H9 (cell line): ENCODE results near the gene IFFO2. TPM values are rescaled to one million over a fixed set of nuclear protein-coding genes. Genes with fewer than 3 reads are reported as not detected.

Experiments
- DNase-seq: peaks from one replicate; pipeline ENCODE4 v3.0.0-alpha.2; 2017
- H2AFZ ChIP-seq: one replicate; pipeline ENCODE4 v1.6.1; 2013; ENCODE audit warnings: mild to moderate bottlenecking, low read length, control low read depth, moderate library complexity
- H2AK5ac ChIP-seq: 2 replicates; pipeline ENCODE4 v1.6.1; 2013; ENCODE audit warnings: low read length, control low read depth, mixed read lengths; ENCODE audit not compliant: insufficient read length
- H2BK120ac ChIP-seq: one replicate; pipeline ENCODE4 v1.6.1; 2013; ENCODE audit warnings: low read depth, mild to moderate bottlenecking, low read length, control low read depth, inconsistent platforms; ENCODE audit not compliant: poor library complexity, severe bottlenecking
- H2BK12ac ChIP-seq: 2 replicates; pipeline ENCODE4 v1.6.1; 2013; ENCODE audit warnings: low read length, control low read depth, mixed read lengths, low read depth; ENCODE audit not compliant: insufficient read length
- H2BK15ac ChIP-seq: 2 replicates; pipeline ENCODE4 v1.6.1; 2013; ENCODE audit warnings: low read depth, low read length, control low read depth
- H2BK20ac ChIP-seq: one replicate; pipeline ENCODE4 v1.6.1; 2013; ENCODE audit warnings: low read depth, mild to moderate bottlenecking, low read length, control low read depth, inconsistent platforms; ENCODE audit not compliant: poor library complexity, severe bottlenecking
- H2BK5ac ChIP-seq: 2 replicates; pipeline ENCODE4 v1.6.1; 2013; ENCODE audit warnings: low read length, control low read depth, mixed read lengths; ENCODE audit not compliant: insufficient read length
- H3K14ac ChIP-seq: 2 replicates; pipeline ENCODE4 v1.6.1; 2013; ENCODE audit warnings: low read length, control low read depth; ENCODE audit not compliant: insufficient read depth
- H3K18ac ChIP-seq: 2 replicates; pipeline ENCODE4 v1.6.1; 2013; ENCODE audit warnings: low read depth, mild to moderate bottlenecking, mixed read lengths, low read length, control low read depth; ENCODE audit not compliant: insufficient read length
- H3K23ac ChIP-seq: 2 replicates; pipeline ENCODE4 v1.6.1; 2013; ENCODE audit warnings: low read length, control low read depth, mixed read lengths, low read depth; ENCODE audit not compliant: insufficient read length
- H3K23me2 ChIP-seq: 2 replicates; pipeline ENCODE4 v1.6.1; 2013; ENCODE audit warnings: low read depth, mild to moderate bottlenecking, mixed read lengths, low read length, control low read depth; ENCODE audit not compliant: insufficient read length, poor library complexity, severe bottlenecking
- H3K27ac ChIP-seq: 2 replicates; pipeline ENCODE4 v1.5.1; 2013; ENCODE audit warnings: low read length, control low read depth, mixed read lengths, low read depth; ENCODE audit not compliant: insufficient read length
- H3K27me3 ChIP-seq: 2 replicates; pipeline ENCODE4 v1.6.1; 2013; ENCODE audit warnings: low read length, control low read depth, inconsistent platforms; ENCODE audit not compliant: insufficient read depth
- H3K4ac ChIP-seq: 2 replicates; pipeline ENCODE4 v1.6.1; 2013; ENCODE audit warnings: low read depth, mild to moderate bottlenecking, control low read depth, inconsistent platforms, low read length, moderate library complexity
- H3K4me1 ChIP-seq: 2 replicates; pipeline ENCODE4 v1.6.1; 2013; ENCODE audit warnings: low read length, control low read depth, inconsistent platforms; ENCODE audit not compliant: insufficient read depth
- H3K4me2 ChIP-seq: 2 replicates; pipeline ENCODE4 v1.6.1; 2013; ENCODE audit warnings: low read length, control low read depth, mixed read lengths; ENCODE audit not compliant: insufficient read length, insufficient read depth
- H3K56ac ChIP-seq: 2 replicates; pipeline ENCODE4 v1.6.1; 2013; ENCODE audit warnings: low read depth, mild to moderate bottlenecking, mixed read lengths, low read length, control low read depth; ENCODE audit not compliant: insufficient read length
- H3K79me1 ChIP-seq: 2 replicates; pipeline ENCODE4 v1.6.1; 2013; ENCODE audit warnings: low read depth, mild to moderate bottlenecking, moderate library complexity, low read length, control low read depth, inconsistent platforms; ENCODE audit not compliant: insufficient read depth, poor library complexity, severe bottlenecking
- H3K79me2 ChIP-seq: 2 replicates; pipeline ENCODE4 v1.6.1; 2013; ENCODE audit warnings: low read length, control low read depth, inconsistent platforms; ENCODE audit not compliant: insufficient read depth
- H3K9ac ChIP-seq: 2 replicates; pipeline ENCODE4 v1.6.1; 2013; ENCODE audit warnings: low read length, control low read depth, mixed read lengths; ENCODE audit not compliant: insufficient read length; ENCODE audit errors: extremely low read depth
- H3K9me3 ChIP-seq: one replicate; pipeline ENCODE4 v1.6.1; 2013; ENCODE audit warnings: low read depth, low read length, inconsistent platforms; ENCODE audit not compliant: control insufficient read depth
- H3T11ph ChIP-seq: one replicate; pipeline ENCODE4 v1.6.1; 2013; ENCODE audit warnings: mild to moderate bottlenecking, low read length, control low read depth, inconsistent platforms
- H4K20me1 ChIP-seq: one replicate; pipeline ENCODE4 v1.6.1; 2013; ENCODE audit not compliant: control insufficient read depth, insufficient read length, insufficient read depth
- H4K5ac ChIP-seq: 2 replicates; pipeline ENCODE4 v1.6.1; 2013; ENCODE audit warnings: low read depth, mild to moderate bottlenecking, mixed read lengths, low read length, control low read depth; ENCODE audit not compliant: insufficient read length
- H4K8ac ChIP-seq: replicated peaks from 2 replicates; pipeline ENCODE4 v1.6.1; 2013; ENCODE audit warnings: low read length, control low read depth, mixed read lengths, low read depth; ENCODE audit not compliant: insufficient read length
- H4K91ac ChIP-seq: 2 replicates; pipeline ENCODE4 v1.6.1; 2013; ENCODE audit warnings: low read depth, mild to moderate bottlenecking, moderate library complexity, mixed read lengths, low read length, control low read depth; ENCODE audit not compliant: insufficient read length
- H3K27ac Mint-ChIP-seq, 3 experiments: 2 replicates in 2 of 3; 3 replicates in 1 of 3; pipeline ENCODE4 v1.8.0; 2020 to 2021; ENCODE audit warnings: mixed read lengths in 3 of 3, mild to moderate bottlenecking in 1 of 3, moderate library complexity in 1 of 3
- H3K27me3 Mint-ChIP-seq: 2 replicates; pipeline ENCODE4 v1.8.0; 2021; ENCODE audit warnings: low read depth, mild to moderate bottlenecking, moderate library complexity, mixed read lengths
- H3K36me3 Mint-ChIP-seq, 3 experiments: 2 replicates in 2 of 3; 3 replicates in 1 of 3; pipeline ENCODE4 v1.8.0; 2020 to 2021; ENCODE audit warnings: low read depth in 3 of 3, mixed read lengths in 3 of 3; ENCODE audit not compliant: insufficient read depth in 1 of 3
- H3K4me1 Mint-ChIP-seq, 2 experiments: 2 replicates each; pipeline ENCODE4 v1.8.0; 2020; ENCODE audit warnings: mixed read lengths in 2 of 2
- H3K4me3 Mint-ChIP-seq, 2 experiments: 2 replicates in 1 of 2; 3 replicates in 1 of 2; pipeline ENCODE4 v1.8.0; 2020 to 2021; ENCODE audit warnings: mild to moderate bottlenecking in 2 of 2, mixed read lengths in 2 of 2, moderate library complexity in 1 of 2
- H3K9me3 Mint-ChIP-seq, 2 experiments: 2 replicates in 1 of 2; 3 replicates in 1 of 2; pipeline ENCODE4 v1.8.0; 2020; ENCODE audit warnings: mild to moderate bottlenecking in 2 of 2, mixed read lengths in 2 of 2, moderate library complexity in 1 of 2
- WGBS: extraction: QIAGEN DNeasy Blood & Tissue Kit; methylation state at CpG from one replicate; pipeline ENCODE4 v1.1.7; 2013; ENCODE audit warnings: missing lambda C conversion rate, low lambda C conversion rate, mixed read lengths; ENCODE audit not compliant: insufficient read length; ENCODE audit errors: extremely low coverage; 5-methylcytosine and 5-hydroxymethylcytosine counted together
- total RNA-seq: library from RNA; stranded (reverse); gene quantifications from 2 replicates; pipeline ENCODE4 v1.2.1, GENCODE V29; 2021
- TF ChIP-seq, protein P1 (sequence below): fragments of 200-600 bp; sonication (generic); conservative IDR thresholded peaks from 3 replicates; pipeline ENCODE4 v1.8.0; 2021; ENCODE audit warnings: antibody characterized with exemption, mild to moderate bottlenecking

The IFFO2 gene
- total RNA-seq, 1 experiment from 2014 or later: 3.6 TPM

DNA sequence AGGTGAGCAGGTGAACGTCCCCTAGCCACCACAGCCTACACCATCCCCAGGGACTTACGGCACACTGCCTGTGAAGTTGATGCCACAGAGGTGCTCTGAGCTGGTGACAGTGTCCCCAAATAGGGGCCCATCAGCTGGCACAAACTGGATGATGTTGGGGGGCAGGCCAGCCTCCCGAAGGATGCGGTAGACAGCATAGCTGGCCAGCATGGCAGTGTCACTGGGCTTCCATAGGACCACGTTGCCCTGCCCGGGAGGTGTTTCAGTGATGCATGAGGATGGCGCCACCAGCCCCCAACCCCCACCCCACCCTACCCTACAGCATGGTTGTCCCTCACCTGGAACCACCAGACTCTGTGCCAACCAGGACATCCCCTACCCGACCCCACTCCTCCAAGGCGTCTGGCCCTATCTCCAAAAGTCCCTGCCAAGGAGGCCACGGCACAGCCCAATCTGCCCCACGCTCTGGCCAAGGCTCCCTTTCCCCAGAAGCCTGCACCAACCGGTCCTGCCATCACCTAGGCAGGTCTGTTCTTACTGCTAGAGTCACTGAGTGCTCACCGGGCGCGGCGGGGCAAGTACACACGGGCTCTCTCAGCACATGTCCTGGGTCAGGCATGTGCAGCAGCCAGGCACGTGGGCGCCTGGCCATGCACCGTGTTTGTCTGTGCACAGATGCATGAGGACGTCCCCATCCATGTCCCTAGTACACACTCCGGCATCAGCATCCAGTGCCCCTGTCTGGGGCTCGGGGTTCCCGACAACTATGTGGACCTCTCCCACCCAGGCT is 74.6 kb downstream of the IFFO2 start:
- Histone ChIP-seq H2AK5ac (no peak overlapping the region), H3K4me2 (no peak overlapping the region), H2BK15ac (no peak overlapping the region), H3K79me1 (no peaks in the 10 kb centered on the region), H3K9ac (no peak overlapping the region), H2BK120ac (no peak overlapping the region), H4K5ac (no peak overlapping the region), H3K79me2 (no peaks in the 10 kb centered on the region), H2BK5ac (no peak overlapping the region), H3K27ac (no peak overlapping the region), H3K23me2 (no peaks in the 10 kb centered on the region), H3T11ph (no peak overlapping the region), H4K8ac (no peak overlapping the region), H3K4me1 (no peaks in the 10 kb centered on the region), H4K20me1 (no peaks in the 10 kb centered on the region), H2BK12ac (no peak overlapping the region), H2BK20ac (no peak overlapping the region), H3K18ac (no peak overlapping the region), H4K91ac (no peak overlapping the region), H3K4ac (no peak overlapping the region), H3K14ac (no peak overlapping the region), H3K23ac (no peak overlapping the region), H2AFZ (no peak overlapping the region), H3K9me3 (no peaks in the 10 kb centered on the region), H3K27me3 (no peaks in the 10 kb centered on the region), H3K56ac (no peak overlapping the region)
- peaks cover 4 to 15% (median 9%) of the 10 kb centered on the region in 3 experiments; a peak in 5 of 7 replicates for H3K36me3 Mint-ChIP-seq
- DNase-seq: no peak
- WGBS: no CpG with 5 or more reads among the region's 24 CpGs
- H3K27me3 Mint-ChIP-seq: no peaks in the 10 kb centered on the region
- TF ChIP-seq, protein P1, sequence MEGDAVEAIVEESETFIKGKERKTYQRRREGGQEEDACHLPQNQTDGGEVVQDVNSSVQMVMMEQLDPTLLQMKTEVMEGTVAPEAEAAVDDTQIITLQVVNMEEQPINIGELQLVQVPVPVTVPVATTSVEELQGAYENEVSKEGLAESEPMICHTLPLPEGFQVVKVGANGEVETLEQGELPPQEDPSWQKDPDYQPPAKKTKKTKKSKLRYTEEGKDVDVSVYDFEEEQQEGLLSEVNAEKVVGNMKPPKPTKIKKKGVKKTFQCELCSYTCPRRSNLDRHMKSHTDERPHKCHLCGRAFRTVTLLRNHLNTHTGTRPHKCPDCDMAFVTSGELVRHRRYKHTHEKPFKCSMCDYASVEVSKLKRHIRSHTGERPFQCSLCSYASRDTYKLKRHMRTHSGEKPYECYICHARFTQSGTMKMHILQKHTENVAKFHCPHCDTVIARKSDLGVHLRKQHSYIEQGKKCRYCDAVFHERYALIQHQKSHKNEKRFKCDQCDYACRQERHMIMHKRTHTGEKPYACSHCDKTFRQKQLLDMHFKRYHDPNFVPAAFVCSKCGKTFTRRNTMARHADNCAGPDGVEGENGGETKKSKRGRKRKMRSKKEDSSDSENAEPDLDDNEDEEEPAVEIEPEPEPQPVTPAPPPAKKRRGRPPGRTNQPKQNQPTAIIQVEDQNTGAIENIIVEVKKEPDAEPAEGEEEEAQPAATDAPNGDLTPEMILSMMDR: no peak
- H3K4me3 Mint-ChIP-seq: no peak overlapping the region
- peaks cover 0 to 11% of the 10 kb centered on the region in 2 experiments; a peak in 2 of 4 replicates for H3K4me1 Mint-ChIP-seq
- H3K27ac Mint-ChIP-seq: no peak overlapping the region
- H3K9me3 Mint-ChIP-seq: no peaks in the 10 kb centered on the region
